GM19468 (cell line): Measurements from ENCODE around the gene FTSJ3.
"Not testable (repeated sequence)": the region's sequence is repeated elsewhere in the genome, so short reads cannot be mapped to it uniquely, and the experiment has no call there.

ENCODE experiments used
- ATAC-seq: cut with Tn5 transposase; IDR thresholded peaks from one replicate; pipeline ENCODE4 v1.9.1; 2021; ENCODE audit warnings: mild to moderate bottlenecking, moderate library complexity, moderate number of reproducible peaks; ENCODE audit not compliant: unreplicated experiment; ENCODE audit errors: extremely low read depth

The FTSJ3 gene

GRCh38 chr17:63843387-63843888 is 16.0 kb upstream of the FTSJ3 start:
- not testable (repeated sequence) for ATAC-seq

- peak; percentile 65 for ATAC-seq
Observed at GRCh38 chr17:63842540-63843386, 15.3 kb upstream of the FTSJ3 start, which contains the start of gene SMARCD2. Gene SMARCD2, minus strand, starts transcription at chr17:63842685. Its CDS starts 11 bp downstream, at chr17:63842674.

DNA sequence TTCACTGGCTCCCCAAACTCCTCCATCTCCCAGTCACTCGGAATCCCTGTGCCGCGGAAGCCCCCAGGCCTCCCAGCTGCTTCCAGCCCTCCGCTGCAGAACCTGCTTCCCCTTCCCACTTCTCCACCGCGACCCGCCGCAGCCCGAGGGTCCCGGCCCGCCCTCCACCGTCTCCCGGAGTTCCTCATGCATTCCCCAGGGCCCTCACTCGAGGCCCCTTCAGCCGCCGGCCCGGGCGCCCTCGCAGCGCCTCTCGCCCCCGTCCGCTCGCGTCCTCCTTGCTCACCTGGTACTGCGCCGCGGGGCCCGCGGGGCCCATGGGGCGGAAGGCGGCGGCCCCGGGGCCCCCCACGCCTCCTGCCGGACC is 14.7 kb upstream of the FTSJ3 start:
- ATAC-seq = peak; percentile 4

DNA sequence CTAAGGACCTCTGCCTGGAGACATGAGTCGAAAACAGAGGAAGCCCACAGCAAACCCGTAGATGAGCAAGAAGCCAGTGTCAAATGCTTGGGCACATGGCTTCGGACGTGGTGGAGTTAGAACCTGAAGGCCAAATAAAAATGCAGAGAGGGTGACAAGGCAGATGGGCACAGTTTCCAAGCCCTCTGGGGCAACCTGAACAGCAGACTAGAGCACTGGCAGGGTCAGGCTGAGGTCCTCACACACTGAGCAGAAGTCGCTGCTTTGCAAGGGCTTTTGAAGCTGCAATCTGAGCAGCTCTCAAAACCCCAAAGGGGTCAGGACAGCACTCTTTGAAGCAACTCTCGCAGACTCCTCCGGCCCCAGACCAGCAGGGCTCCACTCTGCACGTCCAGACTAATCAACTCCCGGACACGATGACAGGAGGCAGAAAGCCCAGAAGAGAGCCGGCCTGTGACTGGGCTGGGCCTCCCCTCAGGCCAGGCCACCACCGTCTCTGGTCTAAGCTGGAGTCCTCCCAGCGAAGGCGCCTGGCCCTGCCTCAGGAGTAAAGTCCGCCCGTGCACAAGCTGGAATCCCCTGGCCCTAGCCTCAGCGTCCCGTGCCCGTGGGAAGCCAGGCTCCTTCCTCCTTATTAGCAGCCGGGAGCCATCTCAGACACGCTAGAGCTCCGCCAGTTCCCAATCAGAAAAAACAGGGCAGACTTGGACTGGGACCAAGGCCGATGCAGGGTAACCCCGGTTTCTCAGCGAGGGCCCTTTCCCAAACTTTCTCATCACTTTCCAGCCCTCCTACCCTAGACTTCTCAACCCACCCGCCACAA is 14.1 kb upstream of the FTSJ3 start:
- ATAC-seq = no peak

DNA sequence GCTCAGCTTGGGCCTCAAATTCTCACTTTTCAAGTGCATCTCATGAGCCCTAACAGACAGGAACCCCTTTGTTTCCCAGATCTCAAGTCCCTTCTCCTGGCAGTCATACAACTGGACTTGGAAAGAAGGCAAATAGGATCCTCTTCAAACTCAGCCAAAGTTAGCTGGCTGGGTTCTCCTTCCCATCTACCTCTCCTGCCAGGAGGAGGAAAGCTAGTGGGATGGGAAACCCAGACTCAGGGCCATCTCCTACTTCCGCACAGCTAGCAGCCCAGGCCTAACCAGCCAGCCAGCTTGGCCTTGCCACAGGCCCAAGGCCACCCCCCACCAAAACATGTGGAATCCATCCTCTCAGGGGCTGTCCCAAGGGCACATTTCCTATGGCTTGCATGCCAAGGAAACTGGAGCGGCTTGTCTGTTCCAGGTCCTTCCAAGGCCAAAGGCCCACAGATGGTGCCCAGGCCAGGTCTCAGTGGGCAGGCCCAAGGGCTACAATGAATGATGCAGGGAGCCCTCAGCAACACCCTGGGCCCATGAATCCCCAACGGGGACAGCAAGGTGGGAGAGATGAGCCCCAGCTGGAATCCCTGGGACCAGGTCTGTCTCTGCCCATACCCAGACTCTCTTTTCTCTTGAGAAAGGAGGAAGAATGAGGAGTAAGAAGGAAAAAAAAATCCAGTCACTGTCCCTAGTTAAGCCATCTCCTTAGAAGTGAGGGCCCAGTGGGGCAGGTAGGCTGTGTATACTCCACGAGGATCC is 13.3 kb upstream of the FTSJ3 start:
- no peak for ATAC-seq

DNA sequence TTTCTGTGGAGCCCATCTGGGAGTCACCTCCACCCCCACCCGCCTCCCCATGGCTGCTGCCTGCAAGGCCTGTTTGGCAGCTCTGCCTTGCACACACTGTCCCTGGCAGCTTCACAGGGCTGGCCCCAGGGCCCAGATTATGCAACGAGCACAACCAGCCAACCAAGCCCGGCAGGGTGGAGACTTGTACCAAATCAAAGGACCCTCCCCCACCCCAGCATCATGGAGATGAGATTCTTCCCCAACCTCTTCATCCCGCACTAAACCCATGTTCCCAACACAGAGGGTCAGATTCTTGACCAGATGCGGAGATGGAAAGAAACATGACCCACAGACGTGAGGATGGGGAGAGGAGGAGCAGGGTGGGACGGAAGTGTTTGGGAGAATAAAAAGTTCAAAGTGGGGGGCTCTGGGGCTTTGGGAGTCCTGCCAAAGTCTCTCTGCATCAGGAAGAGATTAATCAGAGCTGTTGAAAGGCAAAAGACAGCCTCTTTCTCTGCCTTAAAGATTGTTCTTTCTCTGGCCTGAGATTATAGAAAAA is 11.2 kb upstream of the FTSJ3 start:
- no peak for ATAC-seq

- ATAC-seq = no peak
Observed at GRCh38 chr17:63837962-63838600, 10.6 kb upstream of the FTSJ3 start.

- ATAC-seq = no peak
Observed at GRCh38 chr17:63837480-63837879, 10.0 kb upstream of the FTSJ3 start.

DNA sequence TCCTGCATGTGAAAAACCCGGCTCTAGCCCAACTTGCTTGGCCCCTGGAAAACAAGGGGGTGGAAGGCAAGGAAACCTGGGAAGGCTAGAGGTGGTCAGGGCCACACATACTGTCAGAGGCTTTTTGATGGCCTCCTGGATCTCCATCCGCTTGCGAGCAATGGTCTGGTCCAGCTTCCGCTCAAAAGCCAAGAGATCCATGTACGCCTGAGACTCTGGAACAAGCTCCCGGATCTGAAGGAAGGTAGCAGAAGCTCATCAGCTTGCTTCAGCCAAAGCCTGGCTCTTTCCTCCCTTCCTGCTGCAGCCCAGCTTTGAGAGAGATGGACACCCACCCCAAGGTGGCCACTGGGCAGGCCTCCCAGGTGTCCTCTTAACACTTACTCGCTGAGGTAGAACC is 9.3 kb upstream of the FTSJ3 start:
- no peak for ATAC-seq

DNA sequence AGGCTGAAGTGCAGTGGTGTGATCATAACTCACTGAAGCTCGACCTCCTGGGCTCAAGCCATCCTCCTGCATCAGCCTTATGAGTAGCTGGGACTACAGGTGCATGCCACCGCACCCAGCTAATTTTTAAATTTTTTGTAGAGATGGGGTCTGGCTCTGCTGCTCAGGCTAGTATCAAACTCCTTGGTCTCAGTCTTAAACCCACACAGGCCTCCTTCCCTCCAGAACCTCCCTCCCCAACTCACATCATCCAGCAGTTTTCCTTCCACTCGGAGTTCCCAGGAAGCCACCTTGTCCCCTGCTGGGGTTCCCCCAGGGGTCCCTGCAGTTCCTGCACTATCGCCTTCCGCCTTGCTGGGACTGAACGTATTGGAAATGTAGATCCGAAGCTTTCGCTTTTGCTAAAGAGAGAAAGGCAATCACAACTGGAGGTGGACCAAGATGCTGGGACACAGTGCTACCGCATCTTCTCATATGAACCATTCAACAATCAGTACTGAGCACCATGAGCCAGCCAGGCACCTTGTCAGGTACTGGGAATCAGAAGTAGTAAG is 7.8 kb upstream of the FTSJ3 start:
- ATAC-seq = no peak

DNA sequence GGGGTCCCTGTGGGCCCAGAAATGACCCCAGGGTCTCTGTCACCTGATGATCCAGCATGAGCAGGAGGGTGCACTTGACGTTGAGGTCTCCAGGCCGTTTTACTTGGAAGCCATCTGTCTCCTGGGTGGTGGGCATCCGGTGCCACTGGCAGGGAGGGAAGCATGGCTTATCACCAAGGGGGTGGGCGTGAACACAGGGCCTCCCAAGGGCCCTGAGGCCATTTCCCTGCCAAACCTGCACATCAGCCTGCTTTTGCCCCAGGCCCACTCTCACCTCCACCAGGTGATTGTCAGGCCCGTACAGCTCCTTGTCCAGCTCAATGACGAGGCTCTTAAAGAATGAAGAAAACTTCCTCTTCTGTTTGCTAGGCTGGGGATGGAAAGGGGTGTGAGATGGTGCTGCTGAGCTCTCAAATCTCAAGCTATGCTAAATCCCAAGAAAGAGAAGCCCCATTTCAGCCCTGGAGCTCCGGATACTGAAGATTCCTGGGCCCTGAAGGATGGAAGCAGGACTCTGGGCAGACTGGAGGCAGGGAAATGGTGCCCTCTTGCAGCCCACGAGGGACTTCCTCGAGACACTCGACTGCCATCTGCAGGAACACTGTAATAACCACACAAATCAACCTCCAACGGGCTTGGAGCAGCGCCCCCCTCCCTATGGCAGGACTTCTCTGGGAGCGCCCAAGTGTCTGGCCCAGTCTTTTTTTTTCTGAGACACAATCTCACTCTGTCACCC is 7.1 kb upstream of the FTSJ3 start:
- ATAC-seq = no peak

GRCh38 chr17:63833741-63834373 is 6.4 kb upstream of the FTSJ3 start:
- no peak for ATAC-seq

DNA sequence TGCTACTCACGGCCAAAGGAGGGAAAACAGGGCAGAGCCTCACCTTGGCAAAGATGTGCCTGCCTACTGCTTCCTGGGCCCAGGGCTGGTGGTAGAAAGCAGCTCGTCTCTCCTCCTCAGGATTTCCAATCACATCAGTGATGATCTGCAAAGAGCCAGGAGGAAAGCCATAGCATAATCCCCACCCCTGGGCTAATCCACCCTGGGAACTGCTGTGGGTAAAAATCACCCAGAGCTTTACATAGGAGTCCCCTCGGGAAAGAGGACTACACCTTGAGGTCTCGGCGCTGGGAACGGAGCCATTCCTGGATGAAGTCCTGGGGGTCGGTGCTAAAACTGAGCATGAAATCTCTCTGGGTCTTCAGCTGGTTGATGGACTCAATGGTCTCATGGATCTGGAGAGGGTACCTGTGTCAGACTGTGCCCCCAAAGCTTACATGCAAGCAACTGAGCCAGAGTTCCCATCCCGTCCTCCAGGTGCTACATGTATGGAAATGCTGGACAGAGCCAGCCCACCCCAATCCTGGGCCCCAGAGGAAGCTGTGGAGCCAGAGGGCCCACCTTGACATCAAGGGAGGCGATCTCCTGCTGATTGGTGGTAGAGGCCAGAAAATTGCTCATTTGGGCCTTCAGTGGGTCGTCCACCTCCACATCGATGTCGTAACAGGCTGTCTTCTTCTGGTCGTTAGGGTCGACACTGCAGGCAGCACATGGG is 5.7 kb upstream of the FTSJ3 start:
- ATAC-seq = no peak

GRCh38 chr17:63832455-63832854 is 5.0 kb upstream of the FTSJ3 start:
- no peak for ATAC-seq

GRCh38 chr17:63832014-63832413 is 4.6 kb upstream of the FTSJ3 start:
- no peak for ATAC-seq

- no peak for ATAC-seq
Observed at GRCh38 chr17:63831505-63831904, 4.0 kb upstream of the FTSJ3 start.

DNA sequence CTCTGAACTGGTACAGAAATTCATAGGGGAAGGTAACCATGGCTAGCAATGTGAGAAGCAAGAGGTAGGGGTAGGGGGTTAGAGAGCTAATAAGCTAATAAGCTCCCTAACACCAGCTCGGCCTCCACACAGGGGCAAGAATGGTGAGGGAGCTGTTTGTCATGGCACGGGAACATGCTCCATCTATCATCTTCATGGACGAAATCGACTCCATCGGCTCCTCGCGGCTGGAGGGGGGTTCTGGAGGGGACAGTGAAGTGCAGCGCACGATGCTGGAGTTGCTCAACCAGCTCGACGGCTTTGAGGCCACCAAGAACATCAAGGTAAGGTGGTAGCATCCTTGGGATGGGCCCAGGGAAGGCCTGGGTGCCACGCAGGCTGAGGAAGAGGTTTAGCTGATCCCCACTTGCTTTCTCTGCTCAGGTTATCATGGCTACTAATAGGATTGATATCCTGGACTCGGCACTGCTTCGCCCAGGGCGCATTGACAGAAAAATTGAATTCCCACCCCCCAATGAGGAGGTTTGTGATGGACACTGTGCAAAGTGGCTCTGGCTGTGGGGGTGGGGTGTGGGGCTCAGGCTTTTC is 3.5 kb upstream of the FTSJ3 start:
- no peak for ATAC-seq
